ENCODE data around the gene FLNB. TPM values are rescaled to one million over a fixed set of nuclear protein-coding genes. Genes with fewer than 3 reads are reported as not detected.

The FLNB gene
- total and polyA plus RNA-seq, 8 donors = 38.2 to 204 (median 85.9) TPM

GRCh38 chr3:58010562-58010961 is 2.3 kb downstream of the FLNB start:
- Histone ChIP-seq H3K27ac (peak overlapping the region; percentile 66 to 90 (median 89)), H3K4me3 (peak overlapping the region; percentile 69 to 94 (median 88)), H3K36me3 (no peaks in the 10 kb centered on the region), H3K27me3 (no peaks in the 10 kb centered on the region), H3K9me3 (no peaks in the 10 kb centered on the region), H3K4me1 (peaks cover 46 to 76% (median 58%) of the 10 kb centered on the region in 4 donors)
- intact Hi-C loops (cut with DNase I; ENCODE audit: low total_unique reads) = no loop called here
- WGBS, 5 donors = 41 to 46% (median 42%) methylated on average over 5 of the region's 5 CpGs
- TF ChIP-seq CTCF (IDR thresholded peaks at IDR 0.05) (no peak), POLR2AphosphoS5 (IDR thresholded peaks at IDR 0.05) (no peak), POLR2A (IDR thresholded peaks at IDR 0.05) (no peak), EP300 (IDR thresholded peaks at IDR 0.05) (no peak)
- DNase-seq = no peak

- Histone ChIP-seq H3K36me3 (no peaks in the 10 kb centered on the region), H3K27ac (peak overlapping the region in 4 of 5 donors; percentile 88 to 90 (median 90)), H3K4me3 (peak overlapping the region in 3 of 4 donors; percentile 83 to 94 (median 92)), H3K4me1 (peaks cover 52 to 86% (median 64%) of the 10 kb centered on the region in 4 donors), H3K27me3 (no peaks in the 10 kb centered on the region), H3K9me3 (no peaks in the 10 kb centered on the region)
- no peak for TF ChIP-seq EP300 (IDR thresholded peaks at IDR 0.05)
- no peak for TF ChIP-seq POLR2AphosphoS5 (IDR thresholded peaks at IDR 0.05)
- TF ChIP-seq POLR2A (IDR thresholded peaks at IDR 0.05) = no peak
- TF ChIP-seq CTCF (IDR thresholded peaks at IDR 0.05) = no peak
- WGBS, 5 donors = 70 to 81% (median 74%) methylated on average over 3 of the region's 3 CpGs
- intact Hi-C loops (cut with DNase I; ENCODE audit: low total_unique reads) = no loop called here
- no peak for DNase-seq
Observed at GRCh38 chr3:58011580-58011979, 3.4 kb downstream of the FLNB start.

GRCh38 chr3:58012302-58012701 is 4.1 kb downstream of the FLNB start:
- intact Hi-C loops (cut with DNase I; ENCODE audit: low total_unique reads) = no loop called here
- no peaks in the 10 kb centered on the region for H3K27me3 ChIP-seq
- H3K27ac ChIP-seq = peak overlapping the region; percentile 7 to 90 (median 88)
- no peaks in the 10 kb centered on the region for H3K36me3 ChIP-seq
- no peak for TF ChIP-seq CTCF (IDR thresholded peaks at IDR 0.05)
- H3K4me3 ChIP-seq = peak overlapping the region in 1 of 4 donors; percentile 83
- WGBS, 5 donors = 67 to 100% (median 89%) methylated on average over 1 of the region's 1 CpG
- H3K9me3 ChIP-seq = no peaks in the 10 kb centered on the region
- DNase-seq = no peak
- H3K4me1 ChIP-seq = peaks cover 53 to 93% (median 70%) of the 10 kb centered on the region in 4 donors

GRCh38 chr3:58013099-58013498 is 4.9 kb downstream of the FLNB start:
- Histone ChIP-seq H3K4me1 (peaks cover 53 to 94% (median 77%) of the 10 kb centered on the region in 4 donors), H3K4me3 (peak overlapping the region in 1 of 4 donors; percentile 3), H3K36me3 (no peaks in the 10 kb centered on the region), H3K9me3 (no peaks in the 10 kb centered on the region), H3K27ac (peak overlapping the region in 4 of 5 donors; percentile 48 to 90 (median 89)), H3K27me3 (no peaks in the 10 kb centered on the region)
- 38 to 69% (median 50%) methylated on average over 3 of the region's 3 CpGs for WGBS, 5 donors
- intact Hi-C loops (cut with DNase I; ENCODE audit: low total_unique reads) = no loop called here
- TF ChIP-seq POLR2AphosphoS5 (IDR thresholded peaks at IDR 0.05) (no peak), EP300 (IDR thresholded peaks at IDR 0.05) (no peak), POLR2A (IDR thresholded peaks at IDR 0.05) (no peak), CTCF (IDR thresholded peaks at IDR 0.05) (no peak)
- no peak for DNase-seq
